ENCODE data around the gene RIMS1.

RIMS1 gene

GRCh38 chr6:72094506-72094905 lies 208.2 kb downstream of the RIMS1 start:
- H3K27ac ChIP-seq = no peak overlapping the region

GRCh38 chr6:72102561-72102960 lies 216.2 kb downstream of the RIMS1 start:
- no peak overlapping the region for H3K27ac ChIP-seq
- ChIA-PET POLR2A (ENCODE audit: low non-redundant PET) (no interaction called here), CTCF (no interaction called here)
- no peak for TF ChIP-seq CTCF (conservative IDR thresholded peaks at IDR 0.05; ENCODE audit: low read depth)
- DNase-seq (ENCODE audit: low spot score) = no peak

More at GRCh38 chr6:72094506-72094905, 208.2 kb downstream of the RIMS1 start:
- no peak for TF ChIP-seq CTCF (conservative IDR thresholded peaks at IDR 0.05; ENCODE audit: low read depth)
- no peak for DNase-seq (ENCODE audit: low spot score)
- ChIA-PET POLR2A (ENCODE audit: low non-redundant PET) (no interaction called here), CTCF (no interaction called here)

- TF ChIP-seq CTCF (conservative IDR thresholded peaks at IDR 0.05; ENCODE audit: low read depth) = no peak
- CTCF ChIA-PET = interaction anchor here (0.7 kb wide), 1 partner anchor 162 kb away, joined by 4 read pairs; no protein-coding TSS in a partner anchor
- no peak for DNase-seq (ENCODE audit: low spot score)
- POLR2A ChIA-PET (ENCODE audit: low non-redundant PET) = no interaction called here
- H3K27ac ChIP-seq = no peak overlapping the region
These were observed 225.3 kb downstream of the RIMS1 start for GRCh38 chr6:72111611-72112010.

- no peak for DNase-seq (ENCODE audit: low spot score)
- H3K27ac ChIP-seq = no peak overlapping the region
- ChIA-PET POLR2A (ENCODE audit: low non-redundant PET) (no interaction called here), CTCF (no interaction called here)
- TF ChIP-seq CTCF (conservative IDR thresholded peaks at IDR 0.05; ENCODE audit: low read depth) = no peak
These were observed 244.0 kb downstream of the RIMS1 start for GRCh38 chr6:72130327-72130726.

- TF ChIP-seq CTCF (conservative IDR thresholded peaks at IDR 0.05; ENCODE audit: low read depth) = no peak
- no peak for DNase-seq (ENCODE audit: low spot score)
- ChIA-PET POLR2A (ENCODE audit: low non-redundant PET) (no interaction called here), CTCF (no interaction called here)
- H3K27ac ChIP-seq = no peak overlapping the region
These were observed 246.1 kb downstream of the RIMS1 start for GRCh38 chr6:72132427-72132826.

GRCh38 chr6:72132851-72133250 lies 246.5 kb downstream of the RIMS1 start:
- H3K27ac ChIP-seq = no peak overlapping the region
- DNase-seq (ENCODE audit: low spot score) = no peak
- POLR2A ChIA-PET (ENCODE audit: low non-redundant PET) = no interaction called here
- TF ChIP-seq CTCF (conservative IDR thresholded peaks at IDR 0.05; ENCODE audit: low read depth) = no peak
- CTCF ChIA-PET = no interaction called here

GRCh38 chr6:72133324-72133723 lies 247.0 kb downstream of the RIMS1 start:
- CTCF ChIA-PET = no interaction called here
- POLR2A ChIA-PET (ENCODE audit: low non-redundant PET) = no interaction called here
- no peak for DNase-seq (ENCODE audit: low spot score)
- no peak for TF ChIP-seq CTCF (conservative IDR thresholded peaks at IDR 0.05; ENCODE audit: low read depth)
- H3K27ac ChIP-seq = no peak overlapping the region

Measured in RWPE1 (cell line).